ENCODE results near the gene SORCS2.

SORCS2 gene

DNA sequence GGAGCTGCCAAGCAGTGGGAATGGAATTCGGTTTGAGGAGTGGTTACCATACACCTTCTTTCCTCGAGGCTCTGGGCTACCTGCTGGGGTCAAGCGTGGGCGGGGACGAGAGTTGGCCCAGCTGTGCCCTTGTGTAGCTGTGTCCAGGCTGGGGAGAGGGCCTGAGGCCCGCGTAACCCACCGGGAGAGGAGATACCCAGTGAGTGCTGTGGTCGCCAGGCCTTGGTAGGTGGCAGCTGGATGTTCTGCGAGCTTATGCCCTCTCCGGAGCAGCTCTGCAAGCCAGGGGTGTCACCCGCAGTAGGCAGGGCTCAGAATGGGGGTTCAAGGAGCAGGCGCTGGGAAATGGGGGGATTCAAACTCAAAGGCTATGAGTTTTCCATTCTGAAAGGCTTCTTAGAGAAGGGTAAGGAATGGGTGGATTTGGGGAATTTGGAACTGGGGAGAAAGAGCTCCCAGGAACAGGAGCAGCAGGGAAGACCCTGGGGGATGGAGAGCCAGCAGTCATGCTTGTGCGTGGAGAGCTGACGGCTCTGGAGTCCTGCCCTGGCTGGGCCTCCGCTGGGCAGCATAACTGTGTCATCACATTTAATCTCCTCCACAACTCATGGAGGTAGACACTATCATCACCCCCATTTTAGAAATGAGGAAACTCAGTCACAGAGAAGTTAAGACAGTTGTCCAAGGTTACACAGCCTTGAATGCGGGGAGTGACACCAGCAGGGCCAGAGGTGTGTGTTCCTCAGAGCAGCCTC is 117.5 kb downstream of the SORCS2 start:
- DNase-seq: no peak

DNA sequence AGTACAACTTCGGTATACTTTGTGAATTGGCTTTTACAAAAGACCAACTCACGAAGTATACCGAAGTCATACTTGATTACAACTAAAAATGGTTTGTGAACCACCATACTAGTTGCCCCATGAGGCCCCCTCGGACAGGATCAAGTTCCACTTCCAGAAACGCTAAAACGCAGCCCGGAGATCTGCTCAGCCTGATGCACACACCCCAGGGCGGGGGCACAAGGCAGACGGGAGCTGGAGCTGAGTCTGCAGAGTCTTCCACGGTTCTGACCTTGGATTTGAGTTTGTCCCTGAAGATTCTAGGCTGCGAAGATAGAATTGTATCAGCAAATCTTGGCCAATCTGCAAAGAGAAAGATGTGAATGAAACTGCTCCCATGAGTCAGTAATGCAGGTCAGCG is 118.1 kb downstream of the SORCS2 start:
- DNase-seq: no peak

DNA sequence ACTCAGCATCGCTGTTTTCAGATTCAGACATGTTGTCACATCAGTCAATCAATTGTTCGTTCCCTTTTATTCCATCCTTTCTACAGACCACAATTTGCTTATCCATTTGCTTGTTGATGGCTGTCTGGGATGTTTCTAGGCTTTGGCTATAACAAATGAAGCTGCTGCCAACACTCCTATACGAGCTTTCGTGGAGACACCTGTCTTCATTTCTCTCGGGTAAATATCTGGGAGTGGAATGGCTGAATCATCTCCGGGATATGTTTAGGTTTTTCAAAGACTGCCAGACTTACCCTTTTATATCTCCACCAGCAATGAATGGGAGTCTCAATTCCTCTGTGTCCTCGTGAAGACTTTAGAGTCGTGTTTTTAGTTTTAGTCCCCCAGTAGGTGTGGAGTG is 118.9 kb downstream of the SORCS2 start:
- no peak for DNase-seq

DNA sequence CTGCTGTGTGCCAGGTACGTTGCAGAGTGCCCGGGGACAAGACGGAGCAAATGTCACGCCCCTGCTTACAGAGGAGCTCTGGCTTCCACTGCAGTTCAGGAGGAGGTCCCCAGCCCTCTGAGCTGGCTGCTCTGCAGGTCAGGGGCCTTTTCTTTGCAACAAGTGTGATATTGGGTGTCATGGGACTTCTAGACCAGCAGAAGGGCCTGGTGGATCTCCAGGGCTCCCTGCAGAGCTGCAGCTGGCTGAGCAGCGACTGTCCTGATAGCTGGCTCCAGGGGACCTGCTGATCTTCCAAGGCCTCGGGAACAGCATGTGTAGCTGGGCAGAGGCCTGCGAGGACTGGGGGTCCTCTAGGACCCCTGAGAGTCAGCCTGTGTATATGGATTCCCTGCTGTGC is 120.4 kb downstream of the SORCS2 start:
- no peak for DNase-seq

DNA sequence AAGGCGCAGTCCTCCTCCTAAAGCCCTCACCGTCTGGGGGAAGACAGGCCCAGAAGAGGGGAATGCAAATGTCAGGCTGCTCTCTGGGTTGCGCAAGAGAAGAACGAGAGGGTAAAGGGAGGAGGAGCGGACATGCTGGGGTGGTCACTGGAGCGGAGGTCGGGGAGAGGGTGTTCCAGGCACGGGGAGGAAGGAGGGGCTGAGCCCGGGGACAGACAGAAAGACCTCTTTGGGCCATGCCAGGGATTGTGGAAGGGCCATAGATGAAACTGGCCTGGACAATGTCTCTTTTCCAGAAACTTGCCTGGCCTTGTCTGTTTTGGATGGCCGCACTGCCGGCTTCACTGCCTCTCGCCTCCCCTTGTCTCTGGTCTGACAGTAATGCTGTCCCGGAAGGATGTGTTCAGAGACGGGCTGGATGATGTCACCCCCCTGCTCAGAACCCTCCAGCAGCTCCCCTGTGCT is 121.0 kb downstream of the SORCS2 start:
- DNase-seq: no peak

DNA sequence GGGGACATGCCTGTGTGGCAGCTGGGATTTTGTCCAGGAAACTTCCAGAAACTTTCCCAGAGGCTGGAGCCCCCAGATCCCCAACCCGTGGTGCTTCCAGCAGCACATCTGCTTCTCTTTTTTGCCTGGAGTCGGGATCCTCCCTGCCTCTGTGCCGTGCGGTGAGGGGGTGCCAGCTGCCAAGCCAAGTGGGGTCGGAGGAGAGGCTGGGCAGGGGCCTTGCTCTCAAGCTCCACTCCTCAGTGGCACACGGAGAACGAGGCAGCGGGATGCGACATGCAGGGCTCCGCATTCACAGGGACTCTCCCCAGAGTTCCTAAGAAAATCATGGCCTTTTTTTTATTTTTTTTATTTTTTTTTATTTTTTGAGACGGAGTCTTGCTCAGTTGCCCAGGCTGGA is 121.7 kb downstream of the SORCS2 start:
- no peak for DNase-seq

DNA sequence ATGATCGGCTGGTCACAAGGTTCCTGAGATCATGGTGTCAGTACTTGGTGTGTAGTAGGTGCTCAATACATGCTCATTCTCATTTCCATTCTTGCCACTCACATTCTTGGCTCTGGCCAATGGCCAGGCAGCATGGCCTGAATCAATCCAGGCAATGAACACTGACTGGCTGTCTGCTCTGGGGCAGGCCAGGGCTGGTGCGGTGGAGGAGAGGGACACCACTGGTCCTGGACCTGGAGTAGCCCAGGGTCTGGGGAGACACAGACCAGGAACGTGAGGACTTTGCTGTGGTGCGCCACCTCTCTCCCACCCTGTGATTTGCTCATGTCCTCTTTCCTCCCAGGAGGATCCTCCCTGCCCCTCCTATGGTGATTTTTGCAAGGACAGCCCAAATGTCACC is 122.9 kb downstream of the SORCS2 start:
- no peak for DNase-seq

DNA sequence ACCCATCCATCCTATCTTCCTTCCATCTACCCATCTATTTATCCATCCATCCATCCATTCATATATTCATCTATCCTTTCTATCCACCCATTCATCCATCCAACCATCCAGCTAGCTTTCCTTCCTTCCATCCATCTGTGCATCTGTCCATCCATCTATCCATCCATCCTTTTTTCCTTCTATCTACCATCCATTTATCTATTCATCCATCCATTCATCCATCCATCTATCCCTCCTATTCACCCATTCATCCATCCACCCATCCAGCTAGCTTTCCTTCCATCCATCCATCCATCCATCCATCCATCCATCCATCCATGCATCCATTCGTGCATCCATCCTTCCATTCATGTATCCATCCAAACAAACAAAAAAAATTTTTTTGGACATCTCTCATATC is 123.6 kb downstream of the SORCS2 start:
- DNase-seq: no peak

DNA sequence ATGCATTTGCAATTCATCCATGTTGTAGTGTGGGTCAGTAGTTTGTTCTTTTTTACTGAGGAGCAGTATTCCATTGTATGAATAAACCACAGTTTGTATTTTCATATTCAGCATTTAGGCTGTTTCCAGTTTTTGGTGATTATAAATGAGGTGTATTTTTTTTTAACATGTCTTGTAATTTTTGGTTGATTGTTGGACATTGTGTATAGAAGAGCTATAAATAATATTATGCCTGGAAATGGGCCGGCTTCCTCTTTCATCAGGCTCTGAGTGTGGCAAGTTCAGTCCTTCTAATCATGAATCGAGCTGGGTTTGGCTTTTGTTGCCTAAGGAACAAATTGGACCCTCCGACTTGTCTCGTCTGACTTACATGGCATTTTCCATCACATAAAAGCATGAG is 126.7 kb downstream of the SORCS2 start:
- DNase-seq: no peak

DNA sequence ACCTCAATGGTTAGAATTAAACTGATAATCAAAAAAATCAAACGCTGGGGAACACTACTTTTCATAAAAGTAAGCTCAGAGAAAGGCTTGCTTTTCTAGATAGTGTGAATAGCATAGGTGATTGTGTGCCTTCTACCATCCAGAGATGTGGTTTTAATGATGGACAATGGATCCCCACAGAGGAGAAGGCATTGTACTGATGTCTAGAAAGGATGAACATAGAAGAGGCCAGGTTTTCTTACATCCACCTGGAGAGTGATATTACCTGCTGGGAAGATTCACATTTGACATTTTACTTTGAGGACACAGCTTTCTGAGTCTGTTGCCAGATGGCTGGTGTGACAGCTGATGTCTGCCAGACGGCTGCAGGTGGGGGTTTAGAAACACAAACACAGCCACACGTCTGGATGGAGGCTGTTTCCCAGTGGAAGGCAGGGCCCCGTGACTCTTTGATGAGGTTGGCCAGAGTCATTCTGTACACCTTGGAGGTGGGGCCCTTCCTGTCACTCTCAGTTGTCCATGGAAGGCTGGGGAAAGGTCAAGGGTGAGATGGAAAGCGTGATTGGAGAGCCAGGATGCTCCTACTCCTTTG is 128.0 kb downstream of the SORCS2 start:
- DNase-seq: no peak

DNA sequence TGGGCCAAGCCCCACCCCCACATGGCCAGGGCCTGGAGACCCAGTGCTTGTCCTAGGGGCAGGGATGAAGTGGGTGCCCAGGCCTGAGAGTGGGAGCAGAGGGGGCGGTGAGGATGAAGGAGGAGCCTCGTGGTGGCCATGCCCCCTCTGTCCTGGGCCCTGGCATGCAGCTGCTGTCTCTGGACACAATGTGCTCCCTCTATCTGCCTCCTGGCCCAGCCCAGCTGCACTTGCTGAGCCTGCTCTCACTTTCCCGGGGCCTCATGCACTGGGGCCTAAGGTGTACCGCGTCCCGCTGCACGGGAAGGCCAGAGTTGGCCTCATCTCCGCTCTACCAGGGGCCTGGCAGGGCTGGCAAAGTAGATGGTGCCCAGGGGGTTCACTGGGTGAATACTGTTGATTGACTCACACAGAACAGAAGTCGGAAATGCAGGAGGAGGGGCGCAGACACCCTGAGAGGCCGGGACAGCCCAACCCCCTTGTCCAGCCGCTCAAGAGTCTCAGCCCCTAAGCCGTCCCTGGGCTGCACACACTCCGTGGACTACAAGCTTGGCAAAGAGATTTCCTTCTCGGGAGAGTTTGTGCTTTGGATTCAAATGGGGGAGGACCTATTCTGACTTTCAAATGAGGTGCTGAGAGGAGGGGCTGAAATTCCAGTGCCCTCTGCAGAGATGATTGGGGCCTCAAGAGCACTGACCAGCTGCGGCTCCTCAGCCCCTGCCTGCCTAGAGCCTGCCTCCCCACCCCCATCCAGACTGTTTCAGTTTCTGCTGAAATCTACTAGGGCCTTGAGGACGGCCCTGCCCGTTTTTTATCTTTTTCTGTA is 130.0 kb downstream of the SORCS2 start:
- no peak for DNase-seq

DNA sequence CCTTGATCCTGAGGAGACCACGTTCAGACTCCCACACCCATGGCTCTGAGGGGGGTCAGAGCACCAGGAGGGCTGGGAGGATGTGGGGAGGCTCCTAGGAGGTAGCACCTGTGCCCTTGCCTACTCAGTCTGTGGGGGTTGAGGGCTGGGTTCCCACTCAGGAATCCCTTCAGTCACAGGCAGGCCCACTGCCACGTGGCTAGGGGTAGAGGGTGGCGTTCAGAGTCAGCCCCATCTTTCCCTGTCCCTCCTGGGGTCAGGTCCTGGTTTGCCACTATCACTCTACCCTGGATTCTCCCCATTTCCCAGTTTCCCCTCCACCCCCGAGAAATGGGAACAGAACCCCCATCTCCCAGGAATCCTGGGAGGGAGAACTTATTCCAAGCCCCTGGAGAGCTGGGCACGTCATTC is 131.1 kb downstream of the SORCS2 start:
- DNase-seq: no peak

DNA sequence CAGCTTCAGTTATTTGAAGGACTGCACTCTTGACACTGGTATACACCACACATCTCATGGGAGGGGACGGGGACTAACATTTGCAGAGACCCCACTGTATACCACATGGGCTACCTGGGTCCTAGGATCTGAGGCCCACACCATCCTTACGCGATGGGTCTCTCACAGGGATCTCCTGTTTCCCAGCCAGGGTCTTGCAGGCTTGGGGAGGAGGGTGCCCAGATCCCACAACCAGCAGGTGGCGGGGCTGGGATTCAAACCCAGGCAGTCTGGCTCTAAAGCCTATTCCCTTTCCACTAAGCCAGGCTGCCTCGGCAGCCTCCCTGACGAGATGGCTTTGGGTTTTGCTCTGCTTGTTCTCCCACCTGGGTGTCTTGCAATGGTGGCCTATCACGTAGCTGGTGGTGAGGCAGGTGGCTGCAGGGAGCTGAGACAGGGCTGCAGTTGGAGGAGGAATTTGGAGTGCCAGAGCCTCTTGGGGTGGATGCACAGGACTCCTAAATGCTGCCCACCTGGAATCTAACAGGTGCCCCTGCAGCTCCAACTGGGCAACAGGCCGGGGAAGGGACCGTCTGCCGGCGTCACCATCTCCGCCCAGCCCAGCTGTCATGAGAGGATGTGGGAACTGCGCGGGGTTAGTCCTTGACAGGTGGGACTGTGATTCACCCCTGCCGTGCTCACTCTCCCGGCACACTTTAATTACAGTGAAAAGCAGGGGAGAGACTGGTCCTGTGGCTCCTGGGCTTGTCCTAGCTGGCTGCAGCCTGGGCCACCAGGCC is 131.7 kb downstream of the SORCS2 start:
- peak; percentile 6 for DNase-seq

DNA sequence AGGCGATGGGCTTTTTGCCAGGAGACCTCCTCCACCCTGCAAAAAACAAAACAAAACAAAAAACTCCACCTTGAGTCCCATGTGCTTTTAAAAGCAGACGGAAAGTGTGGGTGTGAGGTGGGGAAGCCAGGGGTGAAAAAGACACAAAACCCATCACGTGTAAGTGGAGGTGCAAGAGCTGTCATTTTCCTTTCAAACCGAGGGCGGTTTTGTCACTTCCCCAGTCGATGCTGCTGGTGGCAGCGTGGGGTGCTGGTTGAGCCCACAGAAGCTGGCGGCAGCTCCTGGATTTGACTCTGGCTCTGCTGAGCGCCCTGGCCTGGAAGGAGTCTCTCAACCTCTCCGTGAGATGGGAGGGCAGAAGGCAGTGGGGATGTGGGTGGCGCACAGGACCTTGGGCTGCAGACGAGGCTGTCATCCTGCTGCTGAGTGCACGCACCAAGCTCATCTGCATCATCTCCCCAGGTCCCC is 132.3 kb downstream of the SORCS2 start:
- DNase-seq: no peak

DNA sequence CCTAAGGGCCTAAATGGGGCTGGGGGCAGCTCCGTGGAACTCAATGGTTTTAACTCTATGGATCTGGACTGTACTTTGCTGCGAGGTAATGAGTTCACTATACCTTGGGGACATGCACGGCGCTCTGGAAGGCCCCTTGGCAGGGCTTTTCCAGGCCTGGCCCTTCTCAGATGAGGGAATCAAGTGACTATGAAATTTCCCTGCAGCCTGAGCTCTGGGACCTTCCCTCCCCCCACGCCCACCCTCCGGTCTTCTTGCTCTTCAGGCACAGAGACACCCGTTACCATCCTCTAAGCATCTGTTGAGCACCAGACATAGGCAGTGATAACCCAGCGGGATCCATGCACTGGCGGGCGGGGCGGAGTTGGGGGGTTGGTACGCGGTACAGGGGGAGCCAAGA is 133.2 kb downstream of the SORCS2 start:
- DNase-seq: no peak

DNA sequence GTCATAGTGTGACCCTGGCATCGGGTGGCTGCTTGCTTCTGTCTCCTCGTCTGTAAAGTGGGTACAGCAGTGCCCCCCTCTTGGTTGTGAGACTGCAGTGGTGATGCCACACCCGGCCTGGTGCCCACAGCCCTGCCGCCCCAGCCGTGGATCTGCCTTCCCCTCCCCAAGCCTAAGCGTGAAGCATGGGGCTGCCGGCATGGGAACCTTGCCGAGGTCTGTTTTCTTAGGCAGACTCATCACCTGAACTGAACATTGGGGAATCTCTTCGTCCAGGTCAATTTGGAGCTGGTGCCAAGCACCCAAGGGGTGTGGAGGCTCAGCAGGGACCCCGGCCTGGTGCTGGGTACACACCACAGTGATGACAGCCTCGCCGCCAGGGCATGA is 134.0 kb downstream of the SORCS2 start:
- DNase-seq: no peak

DNA sequence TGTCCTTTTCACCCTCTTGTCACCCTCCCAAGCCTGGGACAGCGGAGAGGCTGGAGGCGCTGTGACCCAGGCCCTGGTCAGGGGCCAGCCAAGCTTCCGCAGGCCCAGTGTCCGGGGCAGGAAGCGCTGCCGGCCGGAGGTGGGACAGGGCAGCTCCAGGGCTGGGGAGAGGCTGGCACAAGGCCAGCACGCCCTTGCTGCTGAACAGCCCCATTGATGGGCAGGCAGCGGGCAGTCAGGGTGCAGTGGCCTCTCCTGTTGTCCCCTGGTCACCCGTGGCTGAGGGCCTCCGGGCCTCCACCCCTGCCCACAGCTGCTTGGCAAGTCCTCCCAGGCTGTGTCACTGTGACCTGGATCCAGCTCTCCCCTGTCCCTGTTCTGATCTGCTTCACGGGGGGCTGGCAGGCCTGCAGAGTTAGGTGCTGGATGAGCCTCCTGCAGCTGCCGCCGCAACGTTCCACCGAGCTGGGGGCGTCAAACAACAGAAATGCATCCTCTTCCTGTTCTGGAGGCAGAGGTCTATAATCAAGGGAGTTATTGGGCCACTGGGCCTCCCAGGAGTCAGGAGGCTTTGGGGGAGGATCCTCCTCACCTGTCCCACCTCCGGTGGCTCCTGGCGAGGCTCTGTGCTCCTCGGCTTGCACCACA is 134.5 kb downstream of the SORCS2 start:
- DNase-seq: no peak

DNA sequence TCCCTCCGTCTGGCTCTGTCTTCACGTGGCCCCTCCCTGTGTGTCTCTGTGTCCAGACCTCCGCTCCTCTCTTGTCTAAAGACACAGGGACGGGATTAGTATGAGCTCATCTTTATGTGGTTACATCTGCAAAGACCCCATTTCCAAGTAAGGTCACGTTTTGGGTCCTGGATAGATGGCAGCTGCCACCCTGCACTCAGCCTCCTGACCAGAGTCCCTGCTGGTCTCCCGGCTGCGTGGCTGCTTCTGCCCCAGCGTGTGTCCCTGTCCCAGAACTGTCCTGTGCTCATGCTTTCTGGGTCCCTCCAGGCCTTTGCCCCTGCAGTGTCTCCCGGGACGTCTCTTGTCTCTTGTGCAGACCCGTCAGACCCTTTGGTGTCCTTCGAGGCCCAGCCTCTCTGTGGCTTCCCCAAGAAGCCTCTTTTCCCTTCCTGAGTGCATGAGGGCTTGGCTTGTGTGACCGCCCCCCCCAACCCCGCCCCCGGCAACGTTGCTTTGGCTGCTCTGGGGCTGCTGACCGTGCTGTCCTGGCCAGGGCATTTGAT is 135.1 kb downstream of the SORCS2 start:
- no peak for DNase-seq

DNA sequence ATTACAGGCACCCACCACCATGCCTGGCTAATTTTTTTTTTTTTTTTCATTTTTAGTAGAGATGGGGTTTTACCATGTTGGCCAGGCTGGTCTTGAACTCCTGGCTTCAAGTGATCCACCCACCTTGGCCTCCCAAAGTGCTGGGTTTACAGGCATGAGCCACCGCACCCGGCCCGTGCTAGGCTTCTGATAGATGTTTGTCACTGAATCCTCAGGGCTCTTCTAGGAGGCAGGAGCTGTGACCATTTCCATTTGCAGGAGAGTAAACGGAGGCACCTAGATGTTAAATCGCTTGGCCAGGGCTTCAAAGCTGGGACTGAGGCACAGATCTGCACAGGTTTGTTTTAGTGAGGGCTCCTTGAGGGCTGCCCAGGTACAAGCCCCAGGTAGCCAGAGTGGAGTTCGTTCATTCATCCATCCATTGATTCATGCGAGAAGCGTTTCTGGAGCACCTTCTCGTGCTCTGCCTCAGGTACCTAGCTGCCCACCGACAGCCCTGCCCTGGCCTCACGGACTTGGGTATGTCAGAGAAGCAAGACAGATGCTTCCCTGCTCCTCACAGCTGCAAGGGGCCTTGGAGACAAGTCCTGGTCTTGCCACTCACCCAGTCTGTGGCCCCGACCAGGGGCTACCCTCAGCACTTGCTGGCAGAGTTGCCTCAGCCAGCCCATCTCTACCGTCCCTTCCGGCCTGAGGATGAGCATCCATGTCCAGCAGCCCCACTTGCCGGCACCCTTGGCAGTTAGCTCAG is 136.0 kb downstream of the SORCS2 start:
- DNase-seq: no peak

DNA sequence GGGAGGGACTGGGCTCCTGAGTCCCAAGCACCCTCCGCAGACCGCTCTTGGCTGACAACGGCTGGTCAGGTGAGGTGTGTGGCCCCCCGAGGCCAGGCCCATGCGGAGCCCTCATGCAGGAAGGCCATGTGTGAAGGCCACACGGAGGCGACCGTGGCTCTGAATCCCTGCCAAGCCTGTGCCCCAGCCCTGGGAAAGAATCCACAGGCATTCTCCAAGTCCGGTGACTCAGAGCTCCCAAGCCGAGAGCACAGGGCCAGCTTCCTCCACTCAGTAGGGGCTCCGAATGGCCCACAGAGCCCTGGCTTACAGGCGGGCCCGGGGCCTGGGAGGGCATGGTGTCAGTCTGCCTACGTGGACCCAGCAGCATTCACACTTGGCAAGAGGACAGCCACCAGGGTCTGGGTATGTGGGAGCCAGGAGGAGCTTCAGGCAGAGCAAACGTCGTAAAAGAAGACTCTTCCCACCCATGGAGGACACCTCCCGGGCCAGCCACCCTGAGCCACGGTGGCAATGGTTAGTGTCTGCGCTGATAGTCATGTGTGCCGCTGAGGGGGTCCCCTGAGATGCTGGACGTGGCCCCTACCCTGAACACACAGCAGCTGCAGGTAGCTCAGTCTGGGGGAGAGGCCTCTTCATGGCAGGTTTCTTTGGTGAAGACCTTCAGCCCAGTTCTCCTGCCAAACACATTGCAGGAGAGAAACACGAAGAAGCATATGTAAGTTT is 136.7 kb downstream of the SORCS2 start:
- DNase-seq: no peak
